HFF-Myc (cell line): ENCODE data around the gene JAML.
A peak's percentile ranks its signal among the peaks of the same experiment; 100 is the strongest.

Experiments used
- DNase-seq: peaks from one replicate; pipeline ENCODE4 v3.0.0-alpha.2; 2011; ENCODE audit warnings: low read depth; ENCODE audit errors: extremely low read depth
- H3K4me3 ChIP-seq: replicated peaks from 2 replicates; pipeline ENCODE4 v1.5.1; 2011; ENCODE audit warnings: low read depth, mild to moderate bottlenecking, control low read depth, low read length
- CTCF ChIP-seq: IDR thresholded peaks from 2 replicates; pipeline ENCODE4 v1.5.1; 2012; ENCODE audit warnings: mild to moderate bottlenecking, low read depth, low read length, control low read depth; ENCODE audit errors: missing control alignments

Gene JAML

GRCh38 chr11:118147502-118147901 lies 77.3 kb downstream of the JAML start:
- no peak for DNase-seq
- no peak for TF ChIP-seq CTCF
- H3K4me3 ChIP-seq = no peak overlapping the region

GRCh38 chr11:118146554-118146953 lies 78.3 kb downstream of the JAML start:
- DNase-seq = no peak
- no peak overlapping the region for H3K4me3 ChIP-seq
- no peak for TF ChIP-seq CTCF

GRCh38 chr11:118145285-118146227 lies 79.3 kb downstream of the JAML start:
- H3K4me3 ChIP-seq = peak overlapping the region; percentile 44
- peak; percentile 32 for DNase-seq
- TF ChIP-seq CTCF = peak; percentile 85

- no peak for DNase-seq
- no peak for TF ChIP-seq CTCF
- no peak overlapping the region for H3K4me3 ChIP-seq
Measured at GRCh38 chr11:118144301-118145268, 80.2 kb downstream of the JAML start.
